ENCODE data around the gene TVP23B.
"Not testable (repeated sequence)": the region's sequence is repeated elsewhere in the genome, so short reads cannot be mapped to it uniquely, and the experiment has no call there.

DNA sequence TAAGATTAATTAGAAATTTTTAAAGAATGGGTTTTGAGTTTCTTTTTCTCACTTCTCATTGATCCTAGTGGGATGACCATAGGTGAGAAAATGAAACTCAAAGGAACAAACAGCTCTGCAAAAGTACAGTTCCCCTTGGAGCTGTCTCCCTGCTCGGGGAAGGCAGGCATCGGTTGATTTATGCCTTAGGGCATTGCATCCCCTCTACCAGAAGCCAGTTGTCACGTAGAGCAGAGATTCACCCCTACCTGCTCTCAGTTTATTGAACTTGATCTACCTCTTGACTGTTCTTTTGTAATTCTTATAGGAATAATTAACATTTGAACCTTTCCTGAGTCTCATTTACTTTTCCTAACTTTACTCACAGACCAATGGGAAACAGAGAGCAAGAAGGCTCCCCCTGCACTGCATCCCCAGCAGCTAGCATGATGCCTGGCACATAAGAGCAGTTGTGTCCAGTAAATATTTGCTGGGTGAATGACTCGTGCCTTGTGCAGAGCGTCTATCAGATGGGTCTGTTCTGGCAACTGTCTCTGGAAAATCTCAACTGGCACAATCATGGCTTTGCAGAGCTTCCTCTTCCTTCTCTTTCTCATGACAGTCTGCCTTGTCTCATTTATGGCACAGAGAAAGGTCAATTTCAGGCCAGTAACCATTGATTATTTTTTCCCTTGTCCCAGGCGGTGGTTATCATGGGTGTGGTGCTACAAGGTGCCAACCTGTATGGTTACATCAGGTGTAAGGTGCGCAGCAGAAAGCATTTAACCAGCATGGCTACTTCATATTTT lies 22.7 kb downstream of the TVP23B start:
- not testable (repeated sequence) for TF ChIP-seq ZBTB8A (tag by site-specific recombination; IDR thresholded peaks at IDR 0.05); FEZF1 (tag by site-specific recombination; IDR thresholded peaks at IDR 0.05); CTCF (tag by site-specific recombination; IDR thresholded peaks at IDR 0.05); ZNF707 (tag by site-specific recombination; IDR thresholded peaks at IDR 0.05); WT1 (tag by site-specific recombination; IDR thresholded peaks at IDR 0.05); ZNF704 (tag by site-specific recombination; IDR thresholded peaks at IDR 0.05); ZBTB21 (tag by site-specific recombination; IDR thresholded peaks at IDR 0.05); HOXD13 (CRISPR knock-in tag; IDR thresholded peaks at IDR 0.05; ENCODE audit: borderline replicate concordance); ZNF416 (tag by site-specific recombination; IDR thresholded peaks at IDR 0.05)
